Measurements from ENCODE around the gene SOHLH2.

SOHLH2 gene, protein sequence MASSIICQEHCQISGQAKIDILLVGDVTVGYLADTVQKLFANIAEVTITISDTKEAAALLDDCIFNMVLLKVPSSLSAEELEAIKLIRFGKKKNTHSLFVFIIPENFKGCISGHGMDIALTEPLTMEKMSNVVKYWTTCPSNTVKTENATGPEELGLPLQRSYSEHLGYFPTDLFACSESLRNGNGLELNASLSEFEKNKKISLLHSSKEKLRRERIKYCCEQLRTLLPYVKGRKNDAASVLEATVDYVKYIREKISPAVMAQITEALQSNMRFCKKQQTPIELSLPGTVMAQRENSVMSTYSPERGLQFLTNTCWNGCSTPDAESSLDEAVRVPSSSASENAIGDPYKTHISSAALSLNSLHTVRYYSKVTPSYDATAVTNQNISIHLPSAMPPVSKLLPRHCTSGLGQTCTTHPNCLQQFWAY

DNA sequence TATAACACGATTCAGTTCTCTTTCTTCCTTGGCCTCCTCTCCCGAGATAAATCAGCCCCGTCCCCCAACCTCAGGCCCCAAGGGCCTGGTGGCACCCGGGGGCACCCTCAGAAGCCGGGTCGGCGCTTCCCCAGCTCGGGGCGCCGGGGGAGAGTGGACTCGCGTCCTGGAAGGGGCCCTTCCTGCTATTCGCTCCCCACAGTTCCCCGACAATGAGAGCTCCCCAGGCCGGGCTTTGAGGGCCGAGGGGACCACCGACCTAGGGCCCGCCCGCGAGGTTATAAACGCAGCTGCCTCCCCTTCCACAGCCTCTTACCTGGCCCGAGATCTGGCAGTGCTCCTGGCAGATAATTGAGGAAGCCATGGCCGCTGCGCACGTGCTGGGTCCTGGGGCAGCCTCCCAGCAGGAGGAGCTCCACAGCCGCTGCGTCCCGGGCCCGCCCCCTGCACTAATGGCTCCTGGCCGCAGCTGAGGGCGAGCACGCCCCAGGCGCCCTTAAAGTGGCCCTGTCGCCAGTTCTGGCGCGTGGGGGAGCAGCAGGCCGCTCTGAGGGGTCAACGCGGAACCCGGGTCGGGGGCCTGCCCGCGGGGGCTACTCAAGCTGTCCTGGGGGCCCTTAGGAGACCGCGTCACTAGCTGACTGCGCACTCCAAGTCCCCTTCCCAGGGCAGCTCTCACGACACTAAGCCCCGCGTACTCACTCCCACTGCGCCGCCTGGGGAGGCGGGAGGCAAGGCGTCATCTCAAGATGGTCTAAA lies at the start of gene SOHLH2:
SOHLH2 (minus strand) TSS at position 394 of the 759 bp plus-strand sequence; CDS start at position 364, 30 bp downstream.
- H3K4me3 ChIP-seq (ENCODE audit: low read depth, low read length): no peak within 1 kb of the TSS

DNA sequence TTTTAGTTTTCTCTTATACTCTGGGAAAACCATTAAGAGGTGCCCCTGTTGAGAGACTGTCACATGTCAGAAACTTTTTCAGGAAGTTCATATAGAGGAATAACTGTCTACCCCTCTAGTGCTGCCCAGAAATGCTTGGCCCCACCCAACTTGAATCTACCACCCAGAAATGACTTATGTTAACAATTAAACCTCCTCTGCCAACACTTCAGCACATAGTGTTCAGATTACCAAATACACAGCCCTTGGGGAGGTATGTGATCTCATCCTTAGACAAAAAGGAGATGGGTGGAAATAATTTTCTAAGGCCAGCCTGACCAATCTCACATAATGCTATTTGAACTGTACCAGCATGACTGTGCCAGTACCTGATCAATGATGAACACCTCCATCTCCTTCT lies 47.6 kb upstream of the SOHLH2 start:
- no peak overlapping the region for H3K4me3 ChIP-seq (ENCODE audit: low read depth, low read length)
- peak; percentile 80 for DNase-seq (ENCODE audit: low read depth)

More for the DNA sequence above, at the start of gene SOHLH2:
- DNase-seq (ENCODE audit: low read depth): no peak

DNA sequence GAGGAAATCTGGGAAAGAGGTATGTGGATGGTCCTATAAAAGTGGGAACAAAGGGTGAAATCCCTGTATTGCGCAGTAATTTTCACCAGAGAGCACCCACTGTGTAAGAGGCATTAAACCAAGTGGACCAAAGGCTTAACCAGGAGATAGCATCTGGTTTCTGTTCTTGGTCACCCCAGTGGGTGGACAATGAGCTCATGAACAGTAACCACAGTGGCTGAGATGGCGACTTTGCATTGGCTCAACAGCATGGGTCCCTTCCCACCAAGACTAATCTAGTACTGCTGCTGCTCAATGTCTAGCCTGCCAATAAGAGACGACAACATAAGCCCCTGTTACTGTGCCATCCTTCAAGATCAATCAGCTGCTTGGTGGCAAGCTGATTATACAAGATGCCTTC lies 46.7 kb upstream of the SOHLH2 start:
- DNase-seq (ENCODE audit: low read depth): no peak
- no peak overlapping the region for H3K4me3 ChIP-seq (ENCODE audit: low read depth, low read length)

DNA sequence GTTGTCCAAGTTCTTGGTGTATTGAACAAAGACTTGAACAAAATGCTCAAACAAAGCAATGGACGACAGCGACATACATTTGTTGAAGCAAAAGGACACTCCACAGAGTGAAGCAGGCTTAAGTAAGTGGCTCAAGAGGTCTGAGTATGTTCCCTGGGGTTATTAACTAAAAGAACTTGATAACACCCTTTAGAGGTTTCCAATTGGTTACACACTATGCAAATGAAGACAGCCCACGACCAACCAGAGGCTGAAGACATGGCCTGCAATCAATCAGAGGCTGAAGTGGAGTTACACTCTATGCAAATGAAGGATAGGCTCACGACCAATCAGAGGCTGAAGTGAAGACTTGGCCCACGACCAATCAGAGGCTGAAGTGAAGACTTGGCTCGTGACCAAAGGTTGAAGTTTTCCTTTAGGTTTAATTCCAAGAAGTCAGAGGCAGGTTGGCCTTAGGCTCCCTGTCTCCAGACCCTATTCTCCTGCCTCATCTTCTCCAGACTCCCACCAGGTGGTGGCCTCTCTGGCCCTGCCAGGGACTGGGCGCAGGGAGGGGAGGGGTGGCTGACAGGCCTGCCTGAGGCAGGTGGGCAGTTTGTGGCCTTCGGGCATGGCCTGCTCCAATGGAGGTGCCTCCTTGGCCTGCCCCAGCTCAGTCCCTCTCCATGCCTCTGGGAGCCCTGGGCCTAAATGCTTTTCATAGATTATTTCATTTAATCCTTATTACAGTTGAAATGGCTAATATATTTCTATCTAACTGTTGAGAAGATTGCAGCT lies 45.2 kb upstream of the SOHLH2 start:
- H3K4me3 ChIP-seq (ENCODE audit: low read depth, low read length): no peak overlapping the region
- DNase-seq (ENCODE audit: low read depth): no peak

DNA sequence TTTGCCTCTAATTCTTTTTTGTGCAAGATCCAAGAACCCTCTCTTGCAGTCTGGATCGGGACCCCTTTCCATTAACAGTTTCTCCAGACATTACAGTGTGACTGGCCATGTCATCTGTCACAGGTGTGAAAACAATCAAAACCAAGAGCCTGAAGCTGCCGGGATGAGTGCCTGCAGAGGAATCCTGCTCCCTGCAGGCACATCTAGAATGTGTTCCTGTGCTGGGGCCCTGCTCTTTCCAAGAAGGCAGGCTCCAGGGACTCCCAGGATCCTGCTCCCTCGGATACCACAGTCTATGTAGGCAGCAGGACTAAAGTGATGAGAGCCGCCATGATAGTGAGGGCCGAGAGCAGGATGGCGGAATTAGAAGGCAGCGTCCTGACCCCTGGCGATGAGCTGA lies 44.5 kb upstream of the SOHLH2 start:
- no peak for DNase-seq (ENCODE audit: low read depth)
- no peak overlapping the region for H3K4me3 ChIP-seq (ENCODE audit: low read depth, low read length)

DNA sequence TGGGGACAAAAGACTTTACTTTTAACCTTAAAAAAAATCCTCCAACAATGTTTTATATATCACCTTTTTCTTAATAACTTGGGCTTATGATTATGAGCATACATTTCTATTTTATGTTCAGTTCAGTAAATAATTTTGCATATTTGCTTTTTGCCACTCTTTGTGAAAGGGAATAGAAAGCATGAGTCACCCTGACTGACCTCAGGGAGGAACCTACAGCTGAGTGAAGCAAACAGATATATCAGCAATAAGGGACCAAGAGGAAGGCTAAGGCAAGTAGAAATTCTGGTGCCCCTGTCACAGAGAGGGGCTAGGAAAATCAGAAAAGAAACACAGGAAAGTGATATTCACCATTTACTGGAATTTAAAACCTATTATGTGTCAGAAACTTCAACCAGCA lies 37.2 kb upstream of the SOHLH2 start:
- DNase-seq (ENCODE audit: low read depth): no peak
- H3K4me3 ChIP-seq (ENCODE audit: low read depth, low read length): no peak overlapping the region

DNA sequence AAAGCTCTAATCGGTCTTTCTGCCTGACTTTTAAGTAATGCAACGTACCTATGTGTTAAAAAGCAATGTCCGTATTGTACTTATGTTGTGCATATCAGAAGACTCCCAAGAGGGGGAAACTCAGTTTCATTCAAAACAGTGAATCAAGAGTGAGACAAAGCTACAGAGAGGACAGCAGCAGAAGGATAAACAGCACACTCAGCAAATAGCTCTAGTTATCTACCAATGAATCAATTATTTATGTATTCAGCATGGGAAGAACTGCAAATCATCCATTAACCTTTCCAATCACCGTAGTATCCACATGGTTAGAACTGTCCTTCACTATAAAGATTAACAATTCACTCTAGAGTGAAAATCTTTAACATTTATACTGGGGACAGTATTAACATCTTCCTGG lies 36.7 kb upstream of the SOHLH2 start:
- no peak overlapping the region for H3K4me3 ChIP-seq (ENCODE audit: low read depth, low read length)
- no peak for DNase-seq (ENCODE audit: low read depth)

DNA sequence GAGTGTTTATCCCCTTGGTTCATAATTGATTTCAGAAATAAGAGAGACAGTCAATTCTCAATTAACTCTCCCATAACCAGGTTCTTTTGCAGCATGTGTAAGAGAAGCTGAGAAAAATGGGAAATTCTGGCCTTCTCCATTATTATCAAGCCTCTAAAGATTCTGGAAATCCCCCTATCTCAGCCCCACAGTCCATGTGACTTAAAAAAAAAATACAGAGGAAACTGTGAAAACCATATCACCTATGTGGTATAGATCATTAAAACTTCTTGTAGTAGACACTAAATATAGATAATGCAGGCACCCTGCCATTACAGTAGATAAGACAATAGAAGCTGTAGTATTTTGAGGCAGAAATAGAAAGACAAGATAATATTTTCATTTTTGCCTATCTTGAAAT lies 34.3 kb upstream of the SOHLH2 start:
- no peak overlapping the region for H3K4me3 ChIP-seq (ENCODE audit: low read depth, low read length)
- no peak for DNase-seq (ENCODE audit: low read depth)

DNA sequence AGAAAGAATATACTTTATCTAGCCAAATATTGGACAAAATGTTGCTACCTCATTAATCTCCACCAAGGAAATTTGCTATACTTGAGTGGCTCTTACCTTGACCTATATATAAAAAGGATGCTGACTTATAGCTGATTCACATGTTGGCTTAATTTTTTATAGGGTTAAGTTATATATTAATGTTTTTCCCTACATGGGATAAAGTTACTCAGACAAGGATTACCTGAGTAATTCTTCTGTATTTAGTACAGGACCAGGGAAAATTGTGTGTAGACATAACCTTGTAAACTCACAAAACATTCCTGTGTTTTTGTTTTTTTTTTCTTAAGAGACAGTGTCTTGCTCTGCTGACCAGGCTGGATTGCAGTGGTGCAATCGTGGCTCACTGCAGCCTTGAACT lies 30.6 kb upstream of the SOHLH2 start:
- no peak for DNase-seq (ENCODE audit: low read depth)
- no peak overlapping the region for H3K4me3 ChIP-seq (ENCODE audit: low read depth, low read length)

DNA sequence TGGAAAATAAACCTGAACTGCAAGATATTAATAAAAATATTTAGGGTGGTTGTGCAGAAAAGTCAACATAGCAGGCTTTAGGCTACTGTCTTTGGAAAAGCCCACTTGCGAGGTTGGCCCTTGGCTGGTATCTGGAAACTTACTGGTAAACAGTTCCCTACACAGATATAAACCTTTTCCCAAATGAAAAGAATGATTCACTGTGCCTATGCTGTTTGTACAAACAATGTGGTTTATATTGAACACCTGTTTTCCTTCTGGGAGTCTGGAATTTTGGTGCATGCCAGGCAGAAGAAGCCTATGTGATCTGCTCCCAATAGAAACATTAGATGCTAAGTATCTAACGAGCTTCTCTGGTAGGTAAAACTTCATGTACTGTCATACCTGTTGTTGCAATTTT lies 29.7 kb upstream of the SOHLH2 start:
- no peak for DNase-seq (ENCODE audit: low read depth)
- no peak overlapping the region for H3K4me3 ChIP-seq (ENCODE audit: low read depth, low read length)

DNA sequence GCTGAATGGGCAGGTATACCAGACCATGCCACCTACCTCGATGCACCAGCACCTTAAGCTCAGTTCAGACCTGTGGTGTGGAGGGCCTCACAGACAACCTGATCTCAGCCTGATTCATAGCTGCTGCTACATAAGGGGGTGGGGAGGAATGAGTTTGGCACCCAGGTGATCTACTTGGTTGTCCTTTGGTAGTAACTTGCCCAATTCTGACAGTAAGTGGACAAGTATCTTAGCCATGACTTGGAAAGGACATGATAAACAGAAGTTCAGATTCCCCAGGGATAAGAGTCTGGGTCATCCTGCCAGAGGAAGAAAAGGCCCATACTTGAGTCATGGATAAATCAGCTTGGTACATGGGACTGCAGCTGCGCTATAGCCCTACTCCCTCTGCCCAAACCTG lies 28.4 kb upstream of the SOHLH2 start:
- no peak overlapping the region for H3K4me3 ChIP-seq (ENCODE audit: low read depth, low read length)
- no peak for DNase-seq (ENCODE audit: low read depth)

DNA sequence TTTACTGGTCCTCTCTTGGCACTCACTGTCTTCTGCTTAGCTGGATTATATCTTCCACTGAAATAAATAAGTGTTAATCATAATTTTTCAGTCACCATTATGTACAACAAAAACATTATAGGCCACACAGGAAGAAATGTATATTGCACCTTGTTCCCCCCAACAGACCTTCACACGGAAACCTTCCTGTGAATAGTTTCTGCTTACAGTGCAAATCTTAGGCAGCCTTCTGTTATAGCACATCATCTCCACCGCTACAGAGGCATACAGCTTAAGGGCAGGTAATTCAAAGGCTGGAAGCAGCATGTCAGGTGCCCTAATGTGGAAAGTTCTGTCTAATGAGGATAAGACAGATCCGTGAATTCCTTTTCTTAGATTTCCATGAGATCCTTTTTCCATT lies 16.9 kb upstream of the SOHLH2 start:
- no peak overlapping the region for H3K4me3 ChIP-seq (ENCODE audit: low read depth, low read length)
- DNase-seq (ENCODE audit: low read depth): no peak

DNA sequence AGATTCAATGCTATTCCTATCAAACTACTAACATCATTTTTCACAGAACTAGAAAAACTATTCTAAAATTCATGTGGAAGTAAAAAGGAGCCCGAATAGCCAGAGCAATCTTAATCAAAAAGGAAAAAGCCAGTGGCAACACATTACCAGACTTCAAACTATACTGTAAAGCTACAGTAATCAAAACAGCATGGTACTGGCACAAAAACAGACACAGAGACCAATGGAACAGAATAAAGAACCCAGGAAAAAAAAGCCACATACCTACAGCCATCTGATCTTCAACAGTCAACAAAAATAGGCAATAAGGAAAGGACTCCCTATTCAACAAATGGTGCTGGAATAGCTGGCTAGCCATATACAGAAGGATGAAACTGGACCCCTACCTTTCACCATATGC lies 10.4 kb upstream of the SOHLH2 start:
- H3K4me3 ChIP-seq (ENCODE audit: low read depth, low read length): no peak overlapping the region
- no peak for DNase-seq (ENCODE audit: low read depth)

DNA sequence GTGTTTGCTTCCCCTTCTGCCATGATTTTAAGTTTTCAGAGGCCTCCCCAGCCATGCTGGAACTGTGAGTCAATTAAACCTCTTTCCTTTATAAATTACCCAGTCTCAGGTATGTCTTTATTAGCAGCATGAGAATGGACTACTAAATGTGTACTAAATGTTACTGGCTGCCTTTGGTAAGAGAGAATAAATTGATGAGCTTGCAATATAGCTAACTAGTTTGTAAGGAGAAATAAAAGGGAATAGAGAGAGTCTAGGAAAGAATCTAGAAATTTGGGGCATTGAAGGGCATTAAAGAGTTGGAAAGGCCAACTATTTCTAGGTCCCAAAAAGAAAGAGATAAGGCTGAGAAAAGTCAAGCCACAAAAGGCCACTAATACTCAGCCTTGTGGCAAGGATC lies 5.5 kb upstream of the SOHLH2 start:
- no peak overlapping the region for H3K4me3 ChIP-seq (ENCODE audit: low read depth, low read length)
- no peak for DNase-seq (ENCODE audit: low read depth)

DNA sequence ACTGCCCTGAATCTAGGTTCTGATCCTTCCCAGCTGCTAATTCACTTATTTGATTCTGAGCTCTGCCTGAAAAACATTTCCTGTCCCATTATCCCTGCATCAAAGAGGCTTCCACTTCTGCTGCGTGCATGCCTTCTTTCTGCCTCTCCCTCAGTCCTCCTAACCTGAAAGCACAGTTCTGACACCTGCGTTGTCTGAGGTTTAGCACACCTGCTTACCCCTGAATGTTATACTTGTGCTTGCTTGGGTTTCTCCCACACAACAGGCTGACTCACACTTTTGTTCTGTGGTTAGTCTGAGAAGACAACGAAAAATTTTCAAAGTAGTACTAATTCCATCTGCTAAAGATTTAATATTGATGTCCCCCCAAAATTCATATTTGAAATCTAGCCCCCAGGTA lies 3.1 kb upstream of the SOHLH2 start:
- no peak for DNase-seq (ENCODE audit: low read depth)
- H3K4me3 ChIP-seq (ENCODE audit: low read depth, low read length): no peak overlapping the region

DNA sequence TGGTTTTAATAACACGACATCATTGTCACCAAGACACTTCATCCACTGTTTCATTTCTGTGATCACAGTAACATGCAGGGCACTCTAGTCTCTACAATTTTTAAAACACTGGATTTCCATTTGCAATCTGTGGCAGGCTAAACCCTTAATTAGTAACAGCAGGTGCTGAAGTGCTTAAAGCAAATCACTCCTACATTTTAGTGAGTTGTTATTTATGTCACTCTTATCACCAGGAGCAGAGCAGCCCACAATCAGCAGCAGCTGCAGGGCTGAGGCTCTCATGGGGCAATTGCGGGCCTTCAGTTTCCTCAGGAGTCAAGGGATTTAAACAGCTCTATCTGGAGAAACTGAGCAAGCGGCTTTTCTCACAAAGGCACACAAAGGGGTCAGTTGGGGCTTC lies 1.6 kb downstream of the SOHLH2 start:
- H3K4me3 ChIP-seq (ENCODE audit: low read depth, low read length): no peak overlapping the region
- no peak for DNase-seq (ENCODE audit: low read depth)

DNA sequence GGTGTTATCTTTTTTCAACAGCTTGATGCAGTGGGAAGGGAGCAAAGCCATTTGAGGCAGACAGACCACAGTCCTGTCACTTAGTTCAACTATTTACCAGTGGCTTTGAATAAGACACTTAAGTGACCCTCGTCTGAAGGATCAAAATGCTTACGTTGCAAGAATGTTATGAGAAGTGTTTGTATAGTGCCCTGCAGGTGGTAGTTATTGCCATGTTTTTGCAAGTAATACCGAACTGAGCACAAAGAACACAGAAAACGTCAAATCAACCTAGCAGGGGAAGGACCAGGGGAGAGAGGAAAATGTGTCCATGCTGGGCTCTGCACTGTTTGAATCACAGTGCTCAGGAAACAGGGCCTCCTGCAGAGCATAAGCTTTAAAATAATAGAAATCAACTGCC lies 2.8 kb downstream of the SOHLH2 start:
- no peak for DNase-seq (ENCODE audit: low read depth)

DNA sequence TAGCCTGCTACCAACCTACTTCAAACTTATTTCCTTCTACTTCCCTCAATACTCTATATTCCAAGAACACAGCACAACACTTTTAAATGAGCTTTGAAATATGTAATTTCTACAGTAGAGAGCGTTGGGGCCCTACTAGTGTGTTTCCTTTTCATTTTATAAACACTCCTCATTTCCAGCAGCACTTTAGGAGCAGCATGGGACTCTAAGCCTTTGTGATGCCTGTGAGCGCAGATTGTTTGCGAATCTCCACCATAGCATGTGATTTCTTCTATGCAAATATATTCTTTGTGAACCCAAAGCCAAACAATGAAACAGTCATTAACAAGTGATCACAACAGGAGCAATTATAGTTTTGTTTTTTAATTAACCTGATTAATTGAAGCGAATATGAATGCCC lies 3.6 kb downstream of the SOHLH2 start:
- H3K4me3 ChIP-seq (ENCODE audit: low read depth, low read length): no peak overlapping the region
- DNase-seq (ENCODE audit: low read depth): no peak

More for the DNA sequence above, 2.8 kb downstream of the SOHLH2 start:
- no peak overlapping the region for H3K4me3 ChIP-seq (ENCODE audit: low read depth, low read length)

DNA sequence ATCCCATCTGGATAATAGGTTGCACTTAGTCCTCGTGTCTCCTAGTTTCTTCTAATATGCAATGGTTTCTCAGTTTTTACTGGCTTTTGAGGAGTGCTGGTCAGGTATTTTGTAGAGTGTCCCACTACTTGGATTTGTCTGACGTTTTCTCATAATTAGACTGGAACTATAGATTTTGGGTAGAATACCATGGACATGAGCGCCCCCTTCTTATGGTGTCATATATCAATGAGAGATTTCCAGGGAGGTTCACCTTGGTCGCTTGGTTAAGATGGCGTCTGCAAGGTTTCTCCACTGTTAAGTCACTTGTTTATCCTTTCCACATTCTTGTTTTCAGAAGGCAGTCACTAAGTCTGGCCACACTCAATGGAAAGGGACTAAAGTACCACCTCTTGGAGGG lies 6.7 kb downstream of the SOHLH2 start:
- no peak overlapping the region for H3K4me3 ChIP-seq (ENCODE audit: low read depth, low read length)
- DNase-seq (ENCODE audit: low read depth): no peak

DNA sequence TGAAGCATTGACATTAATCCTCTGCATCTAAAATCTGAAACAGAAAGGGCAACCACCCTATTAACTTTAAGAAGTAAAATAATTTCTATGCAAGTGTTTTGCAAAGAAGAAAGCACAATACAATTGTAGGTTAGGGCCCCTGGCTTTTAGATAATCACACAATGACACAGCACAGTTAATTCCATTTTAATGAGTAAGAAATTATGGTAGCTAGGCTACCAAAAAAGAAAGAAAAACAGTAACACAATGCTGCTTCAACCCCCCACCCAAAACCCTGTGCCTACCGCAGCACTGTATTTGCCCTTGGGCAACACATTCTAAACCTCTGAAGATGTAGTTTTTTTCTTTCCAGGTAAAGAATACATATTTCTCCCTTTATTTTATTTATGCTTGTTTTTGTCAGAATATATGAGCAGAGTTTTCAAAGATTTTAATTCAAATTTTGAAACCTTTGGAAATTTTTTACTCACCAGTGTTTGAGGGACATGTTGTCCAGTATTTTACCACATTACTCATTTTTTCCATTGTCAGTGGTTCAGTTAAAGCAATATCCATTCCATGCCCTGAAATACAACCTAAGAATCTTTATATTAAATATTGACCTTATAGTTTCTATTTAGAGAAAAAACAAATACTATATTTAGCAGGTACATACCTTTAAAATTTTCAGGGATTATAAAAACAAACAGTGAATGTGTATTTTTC lies 21.1 kb downstream of the SOHLH2 start:
- DNase-seq (ENCODE audit: low read depth): no peak
- no peak overlapping the region for H3K4me3 ChIP-seq (ENCODE audit: low read depth, low read length)

Data from skeletal muscle cell (primary cell).